GM21737 (cell line): ENCODE results near the gene FLAD1.

Source experiments
- ATAC-seq: cut with Tn5 transposase; IDR thresholded peaks from one replicate; pipeline ENCODE4 v1.9.1; 2021; ENCODE audit warnings: mild to moderate bottlenecking, moderate library complexity; ENCODE audit not compliant: unreplicated experiment

The FLAD1 gene

GRCh38 chr1:154951901-154952657 lies 31.1 kb upstream of the FLAD1 start:
- ATAC-seq = no peak

DNA sequence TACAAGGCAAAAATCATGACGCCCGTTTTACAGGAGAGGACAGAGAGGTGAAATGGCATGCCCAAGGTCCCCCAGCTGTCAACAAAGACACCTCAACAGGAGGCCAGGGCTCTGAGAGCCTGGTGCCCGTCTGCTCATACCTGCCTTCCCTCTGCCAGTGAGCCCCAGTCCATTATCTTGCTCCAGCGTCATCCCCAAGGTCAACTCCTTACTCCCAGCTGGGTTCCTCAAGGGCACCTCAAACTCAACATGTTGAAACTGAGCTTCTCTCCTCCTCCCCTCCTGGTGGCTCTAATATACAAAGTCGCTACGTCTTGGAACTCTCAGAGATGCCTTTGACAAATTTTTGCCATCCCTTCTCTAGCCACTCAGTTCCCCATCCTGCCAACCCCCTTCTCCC lies 30.5 kb upstream of the FLAD1 start:
- no peak for ATAC-seq

DNA sequence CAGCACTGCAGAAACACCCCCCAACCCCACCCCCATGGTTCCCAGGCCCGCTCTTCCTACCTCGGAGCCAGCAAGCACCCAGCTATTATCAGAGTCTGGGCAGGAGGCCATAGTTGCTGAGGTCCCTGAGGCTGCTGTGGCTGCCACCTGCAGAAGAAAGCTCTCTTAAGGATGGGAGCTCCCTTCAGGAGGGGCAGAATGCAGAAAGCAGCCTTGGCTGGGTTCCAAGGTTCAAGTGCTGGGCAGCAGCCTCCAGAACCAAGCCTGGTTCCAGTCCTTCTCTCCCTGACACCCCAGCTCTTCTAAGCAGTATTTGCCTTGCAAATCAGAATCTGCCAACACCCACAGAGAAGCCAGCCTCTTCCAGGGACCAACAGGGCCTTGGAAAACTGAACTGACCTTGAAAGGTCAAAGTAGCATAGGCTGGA lies 29.5 kb upstream of the FLAD1 start:
- ATAC-seq = no peak

DNA sequence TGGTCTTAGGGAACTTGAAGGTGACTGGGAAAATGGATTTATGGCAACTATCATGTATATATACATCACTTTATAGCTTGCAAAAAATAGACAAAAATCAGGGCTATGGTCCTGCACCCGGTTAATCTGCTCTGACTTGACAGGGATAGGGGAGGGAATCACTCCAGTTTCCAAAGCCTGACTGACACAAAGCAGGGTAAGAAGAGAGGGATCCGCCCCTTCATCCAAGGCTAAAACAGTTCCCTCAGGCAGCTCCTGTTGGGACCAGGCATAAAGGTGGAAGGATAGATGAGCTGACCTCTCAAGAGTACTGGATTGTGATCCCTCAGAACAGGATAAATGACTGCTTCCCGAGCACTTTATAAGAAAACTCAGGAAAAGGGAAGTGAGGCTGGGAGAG lies 28.6 kb upstream of the FLAD1 start:
- no peak for ATAC-seq

- ATAC-seq = peak; percentile 56
Observed at GRCh38 chr1:154955039-154955717, 28.0 kb upstream of the FLAD1 start.

DNA sequence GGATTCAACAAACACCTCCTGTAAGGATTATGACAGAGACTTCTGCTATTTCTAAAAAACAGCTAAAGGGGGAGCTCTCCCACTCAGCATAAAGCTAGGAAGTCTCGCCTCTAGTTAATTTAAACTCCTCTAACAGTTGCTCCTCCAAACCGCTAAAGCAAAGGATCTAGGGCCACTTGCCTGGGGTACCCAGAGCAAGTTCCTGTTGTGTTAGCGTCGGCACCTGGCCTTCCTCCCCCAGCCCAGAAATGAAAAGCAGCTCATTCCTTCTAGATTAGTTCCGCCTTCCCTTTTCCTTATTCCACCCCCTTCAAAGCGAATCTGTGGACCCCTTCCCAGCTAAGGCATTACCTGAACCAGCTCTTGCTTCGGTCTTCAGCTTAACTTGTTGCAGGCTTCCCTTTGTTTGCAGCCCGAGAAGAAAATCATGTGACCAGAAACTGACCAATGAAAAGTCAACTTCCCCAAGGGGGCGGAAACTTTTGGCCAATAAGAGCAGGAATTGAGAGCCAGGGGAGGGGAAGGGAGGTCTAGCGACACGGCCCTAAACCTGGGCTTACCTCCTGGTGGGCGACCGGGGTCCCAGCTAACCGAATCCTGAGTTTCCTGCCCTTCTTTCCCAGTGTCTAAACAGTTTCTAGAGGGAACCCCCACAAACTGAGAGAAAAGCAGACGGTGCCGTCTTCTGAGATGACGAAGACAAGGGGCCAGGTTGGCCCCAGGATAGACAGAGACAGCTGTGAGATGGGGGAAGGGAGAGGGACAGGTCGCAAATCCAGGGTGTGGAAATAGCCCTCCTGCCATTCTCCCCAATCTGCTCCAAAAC lies 27.2 kb upstream of the FLAD1 start, which contains the start of gene PBXIP1:
Gene PBXIP1 (minus strand): TSS at position 382 of the 826 bp plus-strand sequence. CDS start 2,378 bp downstream, outside the sequence.
- peak; percentile 39 for ATAC-seq

GRCh38 chr1:154956544-154956941 lies 26.6 kb upstream of the FLAD1 start:
- ATAC-seq = no peak

DNA sequence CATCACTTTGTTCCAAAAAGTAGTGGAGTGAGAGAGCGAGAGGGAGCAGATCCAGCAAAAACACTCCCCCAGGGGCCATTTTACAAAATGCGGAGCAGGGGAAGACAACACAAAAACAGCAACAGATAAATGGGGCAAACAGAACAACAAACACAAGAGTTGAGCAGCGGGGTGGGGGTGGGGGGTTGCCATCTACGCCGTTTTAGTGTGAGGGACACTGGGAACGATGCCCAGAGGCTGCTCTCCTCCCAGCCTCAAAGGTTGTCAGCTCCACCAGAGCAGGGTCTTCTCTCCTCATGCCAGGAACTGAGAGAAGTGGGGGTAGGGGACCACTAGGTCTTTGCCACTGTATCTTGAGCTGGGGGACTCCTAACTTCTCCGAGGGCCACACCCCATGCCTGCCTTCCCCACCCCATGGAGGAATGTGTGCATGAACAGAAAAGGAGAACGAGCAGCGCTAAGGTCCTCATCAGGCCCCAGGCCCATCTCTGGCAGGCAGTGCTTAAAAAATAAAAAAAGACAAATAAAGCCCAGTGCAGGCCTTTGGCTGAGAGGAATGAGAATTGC lies 26.0 kb upstream of the FLAD1 start:
- ATAC-seq = no peak

DNA sequence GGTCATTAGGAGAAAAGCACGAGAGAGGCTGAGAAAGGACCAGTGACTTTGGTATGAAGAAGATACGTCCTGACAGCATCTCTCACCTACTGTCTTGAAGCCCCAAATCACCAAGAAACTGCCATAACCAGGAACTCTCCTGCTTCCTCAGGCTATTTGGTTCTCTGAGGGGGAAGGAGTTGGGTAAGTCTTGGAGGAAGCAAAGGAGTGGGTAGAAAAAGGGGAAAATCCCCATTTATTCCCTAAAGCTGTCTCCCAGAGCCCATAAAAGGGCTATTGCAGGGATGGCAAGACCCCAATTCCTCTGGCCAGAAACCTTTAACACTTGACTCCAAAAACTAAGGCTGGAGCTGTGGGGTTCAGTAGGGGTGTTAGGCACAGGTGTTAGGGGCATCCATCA lies 25.1 kb upstream of the FLAD1 start:
- ATAC-seq = no peak

DNA sequence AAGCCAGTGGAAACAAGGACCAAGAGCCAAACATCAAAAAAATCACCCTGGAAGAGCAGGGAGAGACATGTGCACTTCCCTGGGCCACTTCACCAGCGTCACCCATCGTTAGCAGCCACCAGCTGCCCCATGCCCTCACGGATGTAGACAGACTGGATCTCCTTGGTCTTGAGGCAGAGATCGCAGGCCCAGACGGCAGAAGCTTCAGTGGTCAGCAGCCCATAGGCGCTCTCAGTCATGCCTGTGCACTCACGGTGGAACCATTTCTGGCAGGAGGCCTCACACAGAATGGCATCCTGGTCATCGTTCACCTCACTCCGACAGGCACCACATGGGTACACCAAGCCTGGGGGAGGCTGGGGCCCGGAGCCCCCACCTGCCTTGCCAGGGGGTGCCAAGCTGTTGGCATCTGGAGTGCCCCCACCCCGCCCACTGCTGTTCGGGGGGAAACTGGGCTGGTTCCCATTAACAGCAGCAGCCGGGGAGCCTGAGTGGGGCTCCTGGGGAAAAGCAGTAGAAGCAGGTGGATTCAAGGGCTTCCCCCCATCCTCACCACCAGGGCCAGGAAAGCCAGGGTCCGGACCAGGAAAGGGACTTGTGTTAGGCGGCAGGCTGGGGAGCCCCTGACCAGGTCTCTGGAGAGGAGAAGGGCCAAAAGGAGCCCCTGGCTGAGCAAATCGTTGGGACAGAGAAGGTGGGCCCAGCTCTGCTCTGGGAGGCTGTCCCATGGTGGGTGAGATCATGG lies 24.3 kb upstream of the FLAD1 start:
- ATAC-seq = no peak

DNA sequence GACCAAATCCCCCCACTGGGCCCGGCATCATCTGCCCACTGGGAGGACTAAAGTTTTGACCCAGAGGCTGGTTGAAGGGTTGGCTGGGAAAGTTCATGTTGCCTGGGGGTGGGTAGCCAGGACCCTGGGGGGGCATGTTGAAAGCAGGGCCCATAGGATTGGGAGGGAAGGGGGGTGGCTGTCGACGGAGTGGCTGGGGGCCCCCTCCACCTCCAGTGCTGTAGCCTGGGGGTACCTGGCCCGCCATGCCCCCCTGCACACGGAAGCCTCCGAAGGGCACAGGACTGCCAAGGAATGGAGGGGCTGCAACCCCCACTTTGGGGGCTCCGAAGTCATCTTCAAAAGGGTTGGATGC lies 23.7 kb upstream of the FLAD1 start:
- no peak for ATAC-seq

DNA sequence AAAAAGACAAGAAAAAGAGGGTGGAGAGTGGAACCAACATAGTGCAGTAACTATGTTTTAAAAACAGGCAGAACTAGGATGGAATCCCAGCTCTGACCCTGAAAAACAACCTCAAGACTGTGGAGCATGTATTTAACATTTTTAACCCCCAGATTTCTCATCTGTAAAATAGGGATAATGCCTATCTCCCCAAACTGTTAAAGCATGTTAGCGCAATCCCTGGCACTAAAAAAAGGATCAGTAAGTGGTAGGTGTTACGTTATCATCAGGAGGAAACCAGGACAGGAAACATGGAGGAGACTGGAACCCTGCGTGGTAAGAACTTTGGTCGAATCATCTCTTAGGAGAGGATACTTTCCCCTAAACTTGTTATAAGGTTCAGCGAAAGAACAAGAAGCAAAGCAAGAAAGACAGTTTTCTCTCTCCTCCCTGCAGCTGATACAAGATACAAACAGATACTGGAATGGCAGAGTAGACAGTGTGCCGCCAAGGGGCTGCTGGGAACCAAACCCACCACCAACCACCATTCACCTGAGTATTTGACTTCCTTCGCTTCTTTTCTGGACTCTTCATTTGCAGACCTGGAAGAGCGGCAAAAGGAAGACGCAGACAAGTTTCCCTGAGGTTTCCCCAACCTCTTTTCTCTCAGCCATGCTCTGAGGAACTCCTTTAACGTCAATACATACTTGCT lies 22.6 kb upstream of the FLAD1 start:
- ATAC-seq = no peak

DNA sequence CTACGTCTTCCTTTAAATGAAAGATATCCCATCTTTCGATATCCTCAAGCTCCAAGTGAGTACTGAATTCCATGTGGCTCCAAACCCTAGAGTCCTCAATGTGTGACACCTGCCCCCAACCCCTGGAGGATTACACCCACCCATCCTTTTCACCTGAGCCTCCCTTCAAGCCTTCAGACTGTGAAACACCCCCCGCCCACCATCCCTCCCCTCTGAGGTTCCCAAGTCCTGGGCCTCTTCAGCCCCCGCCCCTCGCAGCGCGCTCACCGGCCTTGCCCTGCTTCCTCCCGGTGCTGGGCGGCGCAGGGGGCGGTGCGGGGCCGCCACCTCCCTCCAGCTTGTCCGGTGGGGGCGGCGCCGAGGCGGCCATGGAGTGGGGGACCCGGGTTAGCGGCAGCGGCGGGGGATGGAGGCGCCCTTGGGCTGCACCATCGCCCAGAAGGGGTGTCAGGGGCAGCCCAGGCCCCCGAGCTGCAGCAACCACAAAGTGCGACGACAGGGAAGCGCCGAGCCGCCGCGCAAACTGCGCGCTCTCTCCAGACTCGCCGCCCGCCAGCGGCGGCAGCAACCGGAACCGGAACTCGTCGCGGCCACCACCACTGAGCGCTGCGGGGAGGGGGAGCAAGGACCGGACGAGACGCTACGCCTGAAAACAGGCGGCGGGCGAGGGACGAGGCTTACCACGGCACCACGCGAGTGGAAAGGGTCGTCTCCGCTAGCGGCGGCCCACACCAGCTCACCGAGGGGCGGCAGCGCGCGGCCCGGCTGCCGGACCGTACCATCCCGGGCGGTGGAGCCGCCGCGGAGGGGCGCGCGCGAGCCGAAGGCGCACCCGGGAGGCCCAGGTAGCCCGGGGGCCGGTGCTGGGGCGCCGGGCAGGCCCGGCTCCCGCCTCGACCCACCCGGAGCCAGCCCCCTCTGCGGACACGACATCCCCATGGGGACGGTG lies 21.7 kb upstream of the FLAD1 start, which contains the start of gene PYGO2:
Gene PYGO2 (minus strand): TSS at position 576 of the 949 bp plus-strand sequence. CDS start 206 bp downstream, at position 370.
- peak; percentile 62 for ATAC-seq

DNA sequence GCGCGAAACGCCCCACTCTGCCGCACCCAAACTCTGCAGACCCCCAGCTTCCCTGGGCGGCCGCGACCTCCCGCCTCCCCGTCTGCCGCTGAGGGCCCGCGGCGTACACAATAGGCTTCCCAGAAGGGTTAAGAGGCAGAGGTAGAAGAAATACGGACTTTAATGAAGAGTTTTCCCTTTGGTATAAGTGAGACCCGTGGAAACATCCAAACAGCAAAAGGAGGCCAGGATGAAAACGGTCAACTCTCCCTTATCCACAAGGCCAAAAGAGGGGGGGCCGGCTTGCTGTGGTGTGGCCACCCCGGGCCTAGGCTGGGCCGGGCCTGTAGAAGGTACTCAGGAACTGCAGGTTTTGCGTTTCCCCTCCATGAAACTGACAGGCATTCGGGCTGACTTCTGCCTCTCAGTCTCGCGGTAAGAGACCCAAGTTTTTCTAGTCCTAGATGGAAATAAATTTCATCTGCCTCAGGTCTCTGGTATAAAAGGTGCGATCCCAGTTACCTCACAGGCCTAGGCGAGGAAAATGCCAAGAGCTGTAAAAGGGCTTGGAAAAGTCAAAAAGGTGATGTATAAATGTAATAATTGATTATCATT lies 20.9 kb upstream of the FLAD1 start:
- ATAC-seq = no peak

- no peak for ATAC-seq
Observed at GRCh38 chr1:154962795-154963330, 20.3 kb upstream of the FLAD1 start.

GRCh38 chr1:154963643-154964042 lies 19.5 kb upstream of the FLAD1 start:
- no peak for ATAC-seq

DNA sequence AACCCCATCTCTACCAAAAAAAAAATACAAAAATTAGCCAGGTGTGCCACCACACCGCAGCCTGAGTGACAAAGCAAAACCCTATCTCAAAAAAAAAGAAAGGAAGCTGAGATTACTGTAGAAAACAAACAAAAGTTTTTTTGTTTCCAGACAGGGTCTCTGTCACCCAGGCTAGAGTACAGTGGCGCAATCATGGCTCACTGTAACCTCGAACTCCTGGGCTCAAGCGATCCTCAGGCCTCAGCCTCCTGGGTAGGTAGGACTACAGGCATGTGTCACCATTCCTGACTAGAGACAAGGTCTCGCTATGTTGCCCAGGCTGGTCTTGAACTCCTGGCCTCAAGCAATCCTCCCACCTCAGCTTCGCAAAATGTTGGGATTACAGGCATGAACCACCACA lies 18.8 kb upstream of the FLAD1 start:
- ATAC-seq = no peak

DNA sequence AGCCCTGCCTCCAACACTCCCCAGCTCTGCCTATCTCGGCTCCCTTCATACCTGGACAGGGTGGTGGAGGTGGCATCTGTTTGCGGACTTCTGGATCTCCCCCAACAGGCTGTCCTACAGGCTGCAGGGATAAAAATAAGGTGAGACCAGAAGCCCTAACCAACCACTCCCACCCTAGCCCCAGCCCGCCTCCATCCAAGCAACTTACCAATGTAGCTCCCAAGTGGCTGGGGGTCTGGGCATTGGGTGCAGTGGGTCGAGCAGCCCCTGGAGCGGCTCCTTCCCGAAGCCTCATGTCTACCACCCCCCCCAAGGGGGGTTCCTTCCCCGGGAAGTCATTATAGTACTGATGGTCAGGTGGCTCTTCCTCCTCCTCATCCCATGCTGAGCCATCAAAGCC lies 17.0 kb upstream of the FLAD1 start:
- ATAC-seq = no peak
